HG03439 (cell line): ENCODE data around the gene KCNC3.

ENCODE experiments used
- ATAC-seq: cut with Tn5 transposase; IDR thresholded peaks from one replicate; pipeline ENCODE4 v1.9.1; 2021; ENCODE audit warnings: mild to moderate bottlenecking, moderate library complexity; ENCODE audit not compliant: unreplicated experiment

The KCNC3 gene

GRCh38 chr19:50312967-50313811, 16.0 kb downstream of the KCNC3 start:
- ATAC-seq: no peak

GRCh38 chr19:50311723-50312635, 17.2 kb downstream of the KCNC3 start:
- ATAC-seq: no peak

- no peak for ATAC-seq
Observed at GRCh38 chr19:50310759-50311465, 18.3 kb downstream of the KCNC3 start.

GRCh38 chr19:50309396-50310125, 19.6 kb downstream of the KCNC3 start:
- ATAC-seq: no peak

GRCh38 chr19:50308991-50309390, 20.2 kb downstream of the KCNC3 start:
- ATAC-seq: no peak

- no peak for ATAC-seq
Observed at GRCh38 chr19:50303558-50303957, 25.6 kb downstream of the KCNC3 start.

GRCh38 chr19:50301607-50301971, 27.6 kb downstream of the KCNC3 start:
- ATAC-seq: no peak

GRCh38 chr19:50300814-50301606, 28.2 kb downstream of the KCNC3 start:
- ATAC-seq: peak; percentile 49

GRCh38 chr19:50300051-50300450, 29.1 kb downstream of the KCNC3 start:
- no peak for ATAC-seq

- no peak for ATAC-seq
Observed at GRCh38 chr19:50293263-50294004, 35.7 kb downstream of the KCNC3 start.

GRCh38 chr19:50292216-50292827, 36.9 kb downstream of the KCNC3 start:
- no peak for ATAC-seq

- no peak for ATAC-seq
Observed at GRCh38 chr19:50290775-50291174, 38.4 kb downstream of the KCNC3 start.

GRCh38 chr19:50290011-50290410, 39.2 kb downstream of the KCNC3 start:
- no peak for ATAC-seq

- ATAC-seq: no peak
Observed at GRCh38 chr19:50288954-50289353, 40.2 kb downstream of the KCNC3 start.

GRCh38 chr19:50287331-50287730, 41.8 kb downstream of the KCNC3 start:
- ATAC-seq: no peak

- no peak for ATAC-seq
Observed at GRCh38 chr19:50286443-50286842, 42.7 kb downstream of the KCNC3 start.

GRCh38 chr19:50285833-50286232, 43.3 kb downstream of the KCNC3 start:
- ATAC-seq: no peak

GRCh38 chr19:50281491-50281890, 47.7 kb downstream of the KCNC3 start:
- ATAC-seq: no peak

- ATAC-seq: no peak
Observed at GRCh38 chr19:50280983-50281382, 48.2 kb downstream of the KCNC3 start.
